NCI-H1417 (cell line): ENCODE data around the gene MAP3K7.

ENCODE experiments used
- DNase-seq, 3 experiments: peaks; one replicate each; lab custom pipeline; 2025; lab: John Stamatoyannopoulos, UW

Gene MAP3K7

DNA sequence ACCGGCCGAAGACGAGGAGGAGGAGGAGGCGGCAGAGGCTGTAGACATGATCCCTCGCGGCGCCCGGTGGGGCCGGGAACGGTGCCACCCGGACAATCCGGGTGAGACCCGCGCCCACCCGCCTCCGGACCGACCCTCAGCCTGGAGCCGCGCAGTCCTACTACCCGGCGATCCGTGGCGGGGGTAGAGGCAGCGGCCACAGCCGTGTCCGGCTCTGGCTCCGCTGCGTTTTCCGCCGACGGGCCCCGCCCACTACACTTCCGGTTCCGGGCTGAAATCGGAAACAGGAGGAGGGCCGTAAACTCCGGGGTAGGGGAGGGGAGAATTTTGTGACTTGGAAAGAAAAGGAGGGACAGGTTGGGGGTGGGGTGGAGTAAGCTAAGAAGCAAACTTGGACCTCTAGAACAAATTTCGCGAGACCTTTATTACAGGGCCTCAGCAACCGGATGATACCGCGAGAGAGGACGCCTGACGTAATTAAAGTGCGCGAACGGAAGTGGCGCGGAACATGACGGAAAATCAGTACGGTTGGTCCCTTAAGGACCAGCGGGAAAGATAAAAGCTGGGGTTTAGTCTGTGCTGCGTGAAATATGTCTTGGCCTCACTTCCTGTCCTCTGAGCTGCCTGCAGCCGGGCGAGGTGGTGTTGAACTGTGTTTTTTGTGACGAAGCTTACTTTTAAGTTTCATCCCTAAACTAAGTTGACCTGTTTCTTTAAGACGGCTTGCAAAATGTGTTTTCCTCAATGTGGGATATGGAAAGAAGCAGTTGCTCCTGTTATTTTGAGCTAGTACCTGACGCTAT, at the start of gene MAP3K7:
MAP3K7 (minus strand) TSS at position 237 of the 803 bp plus-strand sequence; CDS start at position 48, 189 bp downstream.
- peak; percentile 91 to 97 (median 93) for DNase-seq

GRCh38 chr6:90631046-90631445, 44.2 kb upstream of the MAP3K7 start:
- peak in 1 of 3 experiments; percentile 13 for DNase-seq

GRCh38 chr6:90621581-90621980, 34.7 kb upstream of the MAP3K7 start:
- DNase-seq = no peak

GRCh38 chr6:90619221-90619620, 32.3 kb upstream of the MAP3K7 start:
- no peak for DNase-seq

DNA sequence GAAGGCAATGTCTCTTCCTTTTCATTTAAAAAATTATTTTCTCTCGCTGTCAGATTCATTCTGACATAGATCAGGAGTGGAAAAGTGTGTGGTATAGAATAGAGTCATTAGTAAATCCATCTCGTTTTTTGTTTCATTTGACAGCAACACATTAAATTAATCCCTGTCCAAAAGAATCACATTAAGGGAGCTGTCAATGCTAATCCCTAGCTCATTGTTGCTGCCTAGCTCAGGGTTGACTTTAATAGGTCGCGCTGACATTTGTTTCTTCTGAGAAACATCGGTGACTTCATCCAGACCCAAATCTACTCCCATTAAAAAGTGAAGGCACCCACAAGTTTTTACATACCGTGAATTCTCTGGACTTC, 25.4 kb upstream of the MAP3K7 start:
- DNase-seq = no peak

DNA sequence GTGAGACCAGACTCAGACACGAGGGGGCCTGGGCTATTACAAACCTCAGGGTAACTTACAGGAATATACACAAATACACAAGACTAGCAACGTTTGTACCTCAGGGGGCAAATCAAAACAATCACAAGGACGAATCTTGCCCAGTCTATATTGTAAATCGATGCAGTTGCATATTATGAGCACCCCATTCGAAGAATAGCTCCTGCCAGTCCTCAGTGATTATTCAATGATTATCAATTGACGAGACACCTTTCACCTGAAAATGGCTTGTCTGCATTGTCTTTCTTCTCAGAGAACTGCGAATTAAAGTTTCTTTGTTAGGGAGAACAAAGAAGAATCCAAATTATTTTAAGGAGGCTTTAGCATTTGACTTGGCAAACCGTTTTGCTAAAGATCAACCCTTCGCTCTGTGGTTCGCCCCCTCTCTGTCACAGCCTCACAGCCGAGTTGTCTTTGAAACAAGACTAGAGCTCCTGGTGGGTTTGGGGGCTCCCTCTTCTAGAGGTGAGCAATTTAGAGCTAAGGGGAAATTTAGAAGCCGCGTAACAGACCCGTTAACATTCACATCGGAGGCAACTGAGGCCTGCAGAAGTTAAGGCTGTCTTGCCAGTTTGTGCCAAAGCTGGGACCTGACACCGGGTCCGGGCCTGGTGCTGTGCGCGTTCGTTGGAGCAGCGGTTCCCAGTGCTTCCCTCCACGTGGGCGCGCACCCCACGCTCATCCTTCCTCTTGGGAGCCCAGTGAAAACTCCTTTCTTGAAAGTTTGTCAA, 24.9 kb upstream of the MAP3K7 start:
- DNase-seq = no peak

GRCh38 chr6:90610751-90611542, 24.1 kb upstream of the MAP3K7 start:
- peak in 2 of 3 experiments; percentile 73 to 78 for DNase-seq

GRCh38 chr6:90610301-90610750, 23.5 kb upstream of the MAP3K7 start:
- DNase-seq = peak in 2 of 3 experiments; percentile 29 to 59

DNA sequence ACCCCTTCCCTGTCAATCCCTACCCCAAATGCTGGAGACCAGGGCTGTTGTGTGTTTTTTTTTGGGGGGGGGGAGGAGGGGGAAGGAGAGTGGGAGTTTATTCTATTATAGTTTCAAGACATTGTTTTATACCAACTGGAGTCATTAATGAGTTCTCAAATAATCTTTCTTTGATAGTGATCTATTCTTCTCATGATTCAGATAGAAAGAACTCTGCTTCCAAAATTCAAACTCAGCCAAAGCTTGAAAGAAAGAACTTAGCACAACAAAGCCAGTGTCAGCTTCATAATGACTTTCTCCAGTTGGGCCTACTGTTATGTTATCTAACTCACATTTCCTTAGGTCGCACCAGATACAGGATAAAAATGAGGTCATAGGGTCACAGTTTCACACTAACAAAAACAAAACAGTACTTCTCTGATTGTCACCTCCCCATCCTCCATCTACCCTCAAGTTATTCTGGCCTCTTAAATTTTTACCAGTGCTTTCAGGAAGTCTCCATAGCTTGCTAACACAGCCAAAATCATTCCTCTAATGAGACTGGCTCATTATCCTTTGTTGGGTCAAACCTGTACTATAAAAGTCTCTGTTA, 19.0 kb upstream of the MAP3K7 start:
- no peak for DNase-seq

GRCh38 chr6:90604546-90604945, 17.7 kb upstream of the MAP3K7 start:
- no peak for DNase-seq

- DNase-seq = no peak
Observed at GRCh38 chr6:90599151-90599550, 12.3 kb upstream of the MAP3K7 start.

GRCh38 chr6:90598192-90598951, 11.5 kb upstream of the MAP3K7 start:
- no peak for DNase-seq

- DNase-seq = peak in 1 of 3 experiments; percentile 62
Observed at GRCh38 chr6:90596967-90597539, 10.2 kb upstream of the MAP3K7 start.

GRCh38 chr6:90595854-90596253, 9.0 kb upstream of the MAP3K7 start:
- no peak for DNase-seq

DNA sequence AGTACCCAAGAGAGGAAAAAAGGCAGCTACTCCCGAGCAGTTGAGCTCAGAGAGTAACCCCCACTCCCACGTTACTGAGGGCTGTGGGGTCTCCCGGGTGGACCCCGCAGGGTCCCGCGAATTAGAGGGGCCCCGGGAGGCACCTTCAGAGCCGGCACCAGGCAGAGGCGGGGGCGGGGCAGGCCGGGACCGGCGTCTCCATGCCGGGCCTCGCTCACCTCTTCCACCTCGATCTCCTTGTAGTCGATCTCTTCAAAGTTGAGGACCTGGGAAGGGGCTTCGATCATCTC, 381 bp downstream of the MAP3K7 start:
- DNase-seq = peak in 1 of 3 experiments; percentile 50

DNA sequence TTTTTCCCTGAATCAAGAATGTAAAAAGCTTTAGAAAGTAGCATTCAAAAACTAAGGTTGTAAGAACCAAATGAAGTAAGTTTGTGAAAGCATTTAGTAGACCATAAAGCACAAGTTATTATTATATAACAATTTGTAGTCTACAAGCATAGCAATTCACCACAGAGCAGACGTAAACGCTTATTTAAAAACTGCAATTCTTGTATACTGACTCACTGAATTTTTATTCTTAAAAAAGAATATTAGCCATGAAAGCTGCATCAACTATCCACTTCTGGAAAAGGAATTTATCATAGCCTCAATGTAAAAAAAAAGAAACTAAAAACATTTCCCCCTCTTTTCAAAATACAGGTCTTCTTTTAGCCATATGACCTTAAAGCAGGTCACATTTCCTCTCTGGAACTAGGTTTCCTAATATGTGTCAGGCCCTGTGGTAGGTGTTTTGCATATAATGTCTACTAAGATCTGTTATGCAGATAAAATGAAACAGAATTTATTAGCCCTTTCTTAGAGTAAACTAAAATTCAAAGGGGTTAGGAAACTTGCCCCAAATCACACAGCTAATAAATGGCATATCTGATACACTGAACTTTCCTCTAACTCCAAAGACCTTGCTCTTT, 2.1 kb downstream of the MAP3K7 start:
- DNase-seq = no peak

- DNase-seq = no peak
Observed at GRCh38 chr6:90583836-90584481, 2.9 kb downstream of the MAP3K7 start.

DNA sequence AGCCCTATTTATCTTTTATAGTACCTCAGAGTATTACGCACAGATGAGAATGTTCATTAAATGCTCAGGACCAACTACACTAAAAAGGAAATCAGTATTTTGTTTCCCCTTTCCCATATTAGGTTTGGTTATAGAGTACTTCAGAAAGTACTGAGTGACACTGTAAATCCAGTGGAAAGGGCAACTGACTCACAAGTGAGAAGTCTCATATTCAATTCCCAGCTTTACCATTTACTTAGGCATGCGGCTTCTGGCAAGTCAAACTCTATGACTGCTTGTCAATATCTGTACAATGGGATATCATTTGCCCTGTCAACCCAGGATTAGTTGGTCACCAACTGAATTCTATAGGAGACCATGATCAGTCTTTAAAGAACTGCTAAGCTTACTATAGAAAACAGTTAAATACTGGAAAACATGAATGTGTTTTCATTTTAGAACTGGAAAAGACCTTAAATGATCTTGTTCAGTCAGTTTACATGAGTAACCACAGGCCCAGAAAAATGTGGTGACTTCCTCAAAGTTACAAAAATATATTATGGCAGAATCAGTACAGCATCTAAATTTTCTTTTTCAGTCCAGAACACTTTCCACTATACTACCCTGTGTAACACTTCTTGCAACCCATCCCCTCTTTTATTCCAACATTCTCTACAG, 3.6 kb downstream of the MAP3K7 start:
- DNase-seq = no peak

- peak in 2 of 3 experiments; percentile 13 to 66 for DNase-seq
Observed at GRCh38 chr6:90581146-90581545, 5.7 kb downstream of the MAP3K7 start.
